NCI-H82 treated with DMSO at 0.1 percent for 48 hours (cell line): ENCODE measurements around the gene ACO1.

Source experiments
- DNase-seq: peaks from one replicate; lab custom pipeline; 2025; ENCODE audit not compliant: unreplicated experiment; lab: John Stamatoyannopoulos, UW

ACO1 gene

GRCh38 chr9:32486839-32487562 lies 102.6 kb downstream of the ACO1 start:
- no peak for DNase-seq

GRCh38 chr9:32487981-32488380 lies 103.5 kb downstream of the ACO1 start:
- DNase-seq, result no peak

GRCh38 chr9:32490601-32491000 lies 106.2 kb downstream of the ACO1 start:
- DNase-seq, result no peak

DNA sequence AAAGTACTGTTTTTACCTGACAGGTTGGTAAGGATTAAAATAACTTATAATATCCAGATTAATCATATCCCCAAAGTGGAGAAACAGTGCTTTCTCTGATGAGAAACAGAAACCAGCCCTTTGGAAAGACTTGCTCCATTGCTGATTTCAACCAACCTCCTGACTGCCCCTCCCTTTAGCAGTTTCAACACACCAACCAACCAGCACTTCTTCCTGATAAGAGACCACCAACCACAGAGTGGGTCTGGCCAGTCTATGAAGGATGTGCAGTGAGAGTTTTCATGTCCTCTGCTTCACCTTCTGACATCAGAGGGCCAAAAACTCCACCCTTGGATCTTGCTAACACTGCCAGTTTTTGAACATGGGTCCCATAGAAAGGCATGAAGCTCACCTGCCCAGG lies 113.5 kb downstream of the ACO1 start:
- DNase-seq, result no peak

DNA sequence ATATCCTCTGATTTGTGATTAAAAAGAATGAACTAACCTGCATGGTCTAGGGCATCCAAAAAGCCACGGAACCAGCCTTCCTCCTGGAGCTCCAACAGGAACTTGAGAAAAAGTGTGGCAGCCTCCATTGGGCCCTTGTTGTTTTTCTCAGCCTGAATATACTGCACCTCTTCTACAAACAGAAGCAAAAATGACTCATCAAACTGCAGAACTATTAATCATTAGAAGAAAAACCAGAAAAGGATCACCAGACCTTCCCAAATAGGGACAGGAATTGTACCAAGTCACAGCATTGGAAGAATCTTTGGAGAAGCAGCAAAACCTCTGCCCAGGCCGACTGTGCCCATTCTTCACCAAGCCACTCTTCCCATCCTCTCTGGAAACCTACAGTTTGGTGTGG lies 116.3 kb downstream of the ACO1 start:
- no peak for DNase-seq

- no peak for DNase-seq
Observed at GRCh38 chr9:32501868-32502267, 117.4 kb downstream of the ACO1 start.

GRCh38 chr9:32502464-32502863 lies 118.0 kb downstream of the ACO1 start:
- no peak for DNase-seq

- DNase-seq, result no peak
Observed at GRCh38 chr9:32503008-32503407, 118.6 kb downstream of the ACO1 start.
